Erythroblast (primary cell): Measurements from ENCODE around the gene MYO18A.

Experiments
- GATA1 ChIP-seq: IDR thresholded peaks from 2 replicates; pipeline ENCODE4 v1.6.1; 2011; ENCODE audit warnings: low read depth, mild to moderate bottlenecking, control low read depth, low read length, moderate library complexity
- POLR2A ChIP-seq: IDR thresholded peaks from 2 replicates; pipeline ENCODE4 v1.6.1; 2011; ENCODE audit warnings: mild to moderate bottlenecking, low read length

GRCh38 chr17:29195465-29196081, 15.4 kb upstream of the MYO18A start:
- no peak for TF ChIP-seq POLR2A
- TF ChIP-seq GATA1 = no peak
